Neural progenitor cell (in vitro differentiated cells): ENCODE measurements around the gene SCML1.

ENCODE experiments used
- CTCF ChIP-seq: fragments of 200-600 bp; sonication (generic); IDR thresholded peaks from 2 replicates; pipeline ENCODE4 v1.5.1; 2017; ENCODE audit warnings: antibody characterized with exemption, mild to moderate bottlenecking
- EZH2 ChIP-seq: fragments of 200-600 bp; sonication (generic); IDR thresholded peaks from 2 replicates; pipeline ENCODE4 v1.6.1; 2017; ENCODE audit warnings: antibody characterized with exemption, mild to moderate bottlenecking, moderate library complexity

- no peak for TF ChIP-seq CTCF
- no peak for TF ChIP-seq EZH2
Observed at GRCh38 chrX:17737710-17737985, 355 bp downstream of the SCML1 start.
